ENCODE results near the gene RETREG2.
"Not testable (repeated sequence)": the region's sequence is repeated elsewhere in the genome, so short reads cannot be mapped to it uniquely, and the experiment has no call there.

RETREG2 gene

GRCh38 chr2:219197388-219197787 is 19.3 kb downstream of the RETREG2 start:
- no peak for DNase-seq
- TF ChIP-seq CTCF (IDR thresholded peaks at IDR 0.05) = no peak
- no peak overlapping the region for H3K4me3 ChIP-seq
- H3K9me3 ChIP-seq = no peaks in the 10 kb centered on the region
- H3K27me3 ChIP-seq = peaks cover 0 to 33% of the 10 kb centered on the region in 2 donors
- no peak overlapping the region for H3K27ac ChIP-seq
- intact Hi-C loops (cut with DNase I; ENCODE audit: low total_unique reads) = loop anchor here (10.0 kb wide), 1 partner anchor 503 kb away; no protein-coding TSS in a partner anchor
- H3K4me1 ChIP-seq = no peaks in the 10 kb centered on the region
- H3K36me3 ChIP-seq = no peaks in the 10 kb centered on the region

GRCh38 chr2:219198974-219199373 is 20.9 kb downstream of the RETREG2 start:
- H3K27ac ChIP-seq = no peak overlapping the region
- H3K9me3 ChIP-seq = no peaks in the 10 kb centered on the region
- H3K4me1 ChIP-seq = no peaks in the 10 kb centered on the region
- intact Hi-C loops (cut with DNase I; ENCODE audit: low total_unique reads) = loop anchor here (10.0 kb wide), 1 partner anchor 504 kb away; no protein-coding TSS in a partner anchor
- no peaks in the 10 kb centered on the region for H3K36me3 ChIP-seq
- DNase-seq = no peak
- peaks cover 0 to 33% of the 10 kb centered on the region in 2 donors for H3K27me3 ChIP-seq
- no peak overlapping the region for H3K4me3 ChIP-seq
- TF ChIP-seq CTCF (IDR thresholded peaks at IDR 0.05) = no peak

- no peak for TF ChIP-seq CTCF (IDR thresholded peaks at IDR 0.05)
- DNase-seq = no peak
- intact Hi-C loops (cut with DNase I; ENCODE audit: low total_unique reads) = loop anchor here (10.0 kb wide), 1 partner anchor 505 kb away; no protein-coding TSS in a partner anchor
These were observed 21.6 kb downstream of the RETREG2 start for GRCh38 chr2:219199470-219200211.

GRCh38 chr2:219200502-219201326 is 22.6 kb downstream of the RETREG2 start:
- H3K4me1 ChIP-seq; intact Hi-C loops (cut with DNase I; ENCODE audit: low total_unique reads); DNase-seq; H3K27ac ChIP-seq; H3K9me3 ChIP-seq; H3K4me3 ChIP-seq; H3K36me3 ChIP-seq: not testable (repeated sequence)
- H3K27me3 ChIP-seq = peaks cover 0 to 28% of the 10 kb centered on the region in 2 donors

More at GRCh38 chr2:219199470-219200211, 21.6 kb downstream of the RETREG2 start:
- Histone ChIP-seq H3K27ac (no peak overlapping the region), H3K4me1 (no peaks in the 10 kb centered on the region), H3K4me3 (no peak overlapping the region), H3K27me3 (peaks cover 0 to 33% of the 10 kb centered on the region in 2 donors), H3K9me3 (no peaks in the 10 kb centered on the region), H3K36me3 (no peaks in the 10 kb centered on the region)

- not testable (repeated sequence) for H3K36me3 ChIP-seq
These were observed 23.3 kb downstream of the RETREG2 start for GRCh38 chr2:219201331-219201730.

GRCh38 chr2:219204425-219205164 is 26.5 kb downstream of the RETREG2 start:
- H3K27me3 ChIP-seq = peaks cover 0 to 7% of the 10 kb centered on the region in 2 donors
- no peak for DNase-seq
- H3K4me3 ChIP-seq = no peak overlapping the region
- intact Hi-C loops (cut with DNase I; ENCODE audit: low total_unique reads) = no loop called here
- peaks cover 0 to 20% (median 15%) of the 10 kb centered on the region in 4 donors for H3K4me1 ChIP-seq
- H3K36me3 ChIP-seq = peaks cover 2 to 19% (median 18%) of the 10 kb centered on the region in 3 donors
- H3K9me3 ChIP-seq = no peaks in the 10 kb centered on the region
- no peak for TF ChIP-seq CTCF (IDR thresholded peaks at IDR 0.05)
- no peak overlapping the region for H3K27ac ChIP-seq

More at GRCh38 chr2:219201331-219201730, 23.3 kb downstream of the RETREG2 start:
- H3K27me3 ChIP-seq = peaks cover 0 to 28% of the 10 kb centered on the region in 2 donors
- DNase-seq; intact Hi-C loops (cut with DNase I; ENCODE audit: low total_unique reads); H3K4me3 ChIP-seq; H3K27ac ChIP-seq; H3K4me1 ChIP-seq; H3K9me3 ChIP-seq: not testable (repeated sequence)
